NT2/D1 (cell line): ENCODE measurements around the gene GXYLT1.

Experiments used
- SUZ12 ChIP-seq: IDR thresholded peaks from 2 replicates; pipeline ENCODE4 v1.6.1; 2011; ENCODE audit not compliant: insufficient read length, insufficient read depth; ENCODE audit errors: extremely low read depth
- YY1 ChIP-seq: IDR thresholded peaks from 2 replicates; pipeline ENCODE4 v1.6.1; 2011; ENCODE audit not compliant: insufficient read length, insufficient read depth
- ZNF274 ChIP-seq: IDR thresholded peaks from 2 replicates; pipeline ENCODE4 v1.6.1; 2011; ENCODE audit warnings: mild to moderate bottlenecking, low read depth, low read length

GRCh38 chr12:42128327-42128726 lies 16.3 kb downstream of the GXYLT1 start:
- TF ChIP-seq SUZ12 (no peak), YY1 (no peak), ZNF274 (no peak)
